ENCODE results near the gene PALMD.

DNA sequence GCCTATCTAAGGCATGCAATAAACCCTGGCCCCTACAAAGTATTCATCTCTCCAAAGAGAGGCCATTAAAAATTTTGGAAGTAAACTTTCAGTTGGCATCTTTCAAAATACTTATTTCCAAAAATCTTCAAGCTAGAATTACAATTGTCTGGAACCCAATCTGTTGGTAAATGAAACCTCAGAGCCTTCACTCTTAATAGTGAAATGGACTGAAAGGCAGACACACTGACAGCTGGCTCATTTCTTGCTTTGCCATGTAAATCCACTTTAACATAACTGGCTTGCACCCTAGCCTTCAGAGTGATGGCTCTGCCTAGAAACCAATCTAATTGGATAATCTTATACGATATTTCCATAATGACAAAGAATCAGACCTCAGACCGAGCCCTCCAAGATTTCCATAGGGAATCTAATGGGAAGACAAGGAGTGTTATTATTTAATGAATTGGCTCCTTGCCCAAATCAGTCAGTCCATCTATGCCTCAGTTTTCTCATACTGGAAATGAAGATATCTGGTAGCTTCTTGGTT lies 9.2 kb upstream of the PALMD start:
- TF ChIP-seq, protein P1, sequence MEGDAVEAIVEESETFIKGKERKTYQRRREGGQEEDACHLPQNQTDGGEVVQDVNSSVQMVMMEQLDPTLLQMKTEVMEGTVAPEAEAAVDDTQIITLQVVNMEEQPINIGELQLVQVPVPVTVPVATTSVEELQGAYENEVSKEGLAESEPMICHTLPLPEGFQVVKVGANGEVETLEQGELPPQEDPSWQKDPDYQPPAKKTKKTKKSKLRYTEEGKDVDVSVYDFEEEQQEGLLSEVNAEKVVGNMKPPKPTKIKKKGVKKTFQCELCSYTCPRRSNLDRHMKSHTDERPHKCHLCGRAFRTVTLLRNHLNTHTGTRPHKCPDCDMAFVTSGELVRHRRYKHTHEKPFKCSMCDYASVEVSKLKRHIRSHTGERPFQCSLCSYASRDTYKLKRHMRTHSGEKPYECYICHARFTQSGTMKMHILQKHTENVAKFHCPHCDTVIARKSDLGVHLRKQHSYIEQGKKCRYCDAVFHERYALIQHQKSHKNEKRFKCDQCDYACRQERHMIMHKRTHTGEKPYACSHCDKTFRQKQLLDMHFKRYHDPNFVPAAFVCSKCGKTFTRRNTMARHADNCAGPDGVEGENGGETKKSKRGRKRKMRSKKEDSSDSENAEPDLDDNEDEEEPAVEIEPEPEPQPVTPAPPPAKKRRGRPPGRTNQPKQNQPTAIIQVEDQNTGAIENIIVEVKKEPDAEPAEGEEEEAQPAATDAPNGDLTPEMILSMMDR (IDR thresholded peaks at IDR 0.05): no peak
- TF ChIP-seq POLR2A (IDR thresholded peaks at IDR 0.05): no peak
